Lung (tissue), 12 donors: ENCODE measurements around the gene OSTN. TPM values are rescaled to one million over a fixed set of nuclear protein-coding genes. Genes with fewer than 3 reads are reported as not detected.

ENCODE experiments used
- ATAC-seq: fragments of 200-7000 bp; cut with Tn5 transposase; one replicate; pipeline ENCODE4 v1.9.1; 2020; ENCODE audit warnings: moderate number of reproducible peaks; ENCODE audit not compliant: insufficient read depth, low FRiP score
- DNase-seq, 3 donors: peaks; one replicate each; pipeline ENCODE4 v3.0.0-alpha.2; 2013 to 2017
- H3K27ac ChIP-seq, 2 donors: one replicate each; pipeline ENCODE4 v1.5.1; 2013; ENCODE audit warnings: mild to moderate bottlenecking in 2 of 2, moderate library complexity in 2 of 2, control low read depth in 1 of 2, inconsistent platforms in 1 of 2, low read depth in 1 of 2, low read length in 1 of 2
- H3K27me3 ChIP-seq, 3 donors: one replicate each; pipeline ENCODE4 v1.5.1; 2013; ENCODE audit warnings: low read length in 2 of 3; ENCODE audit not compliant: control insufficient read depth in 3 of 3, insufficient read depth in 3 of 3
- H3K36me3 ChIP-seq, 4 donors: one replicate each; pipeline ENCODE4 v1.5.1; 2013; ENCODE audit warnings: low read length in 4 of 4, mild to moderate bottlenecking in 1 of 4, moderate library complexity in 1 of 4; ENCODE audit not compliant: control insufficient read depth in 4 of 4, insufficient read depth in 4 of 4
- H3K4me1 ChIP-seq, 5 donors: one replicate each; pipeline ENCODE4 v1.5.1; 2013; ENCODE audit warnings: low read length in 5 of 5, mild to moderate bottlenecking in 2 of 5, moderate library complexity in 1 of 5; ENCODE audit not compliant: control insufficient read depth in 5 of 5, insufficient read depth in 5 of 5
- H3K4me3 ChIP-seq: one replicate; pipeline ENCODE4 v1.5.1; 2013; ENCODE audit warnings: mild to moderate bottlenecking, control low read depth, moderate library complexity
- H3K9ac ChIP-seq, 2 donors: one replicate each; pipeline ENCODE4 v1.5.1; 2013; ENCODE audit warnings: low read length in 2 of 2, control low read depth in 1 of 2; ENCODE audit not compliant: insufficient read depth in 1 of 2
- H3K9me3 ChIP-seq, 4 donors: one replicate each; pipeline ENCODE4 v1.5.1; 2013; ENCODE audit warnings: low read length in 3 of 4, mild to moderate bottlenecking in 1 of 4, moderate library complexity in 1 of 4; ENCODE audit not compliant: control insufficient read depth in 4 of 4, insufficient read depth in 3 of 4
- WGBS, 2 donors: extraction: QIAGEN DNeasy Blood & Tissue Kit; methylation state at CpG; one replicate each; pipeline ENCODE4 v1.1.7; 2013; 5-methylcytosine and 5-hydroxymethylcytosine counted together
- polyA plus RNA-seq, 2 donors: library from polyadenylated mRNA; stranded (reverse); fragments of 200-250 nt; gene quantifications; one replicate each; pipeline ENCODE4 v1.2.1, GENCODE V29; 2013
- total RNA-seq, 2 donors: library from RNA; depleted of rRNA in 1 of 2; stranded (reverse); fragments of >200 nt in 1 of 2; gene quantifications; one replicate each; pipeline ENCODE4 v1.2.1, GENCODE V29; 2014 to 2021
- TF ChIP-seq, protein P1 (sequence below): IDR thresholded peaks from 2 replicates; pipeline ENCODE4 v1.5.1; 2012; ENCODE audit warnings: mild to moderate bottlenecking; ENCODE audit errors: control extremely low read depth, extremely low read depth
- donor health status: control.
- donor health status: control.
- donor health status: Bipolar disorder and iron deficiency.
- donor health status: healthy.
- donor health status: DM: yes; HTN: yes; CAD: no.

OSTN gene
- total and polyA plus RNA-seq, 4 donors: not detected

- TF ChIP-seq, protein P1, sequence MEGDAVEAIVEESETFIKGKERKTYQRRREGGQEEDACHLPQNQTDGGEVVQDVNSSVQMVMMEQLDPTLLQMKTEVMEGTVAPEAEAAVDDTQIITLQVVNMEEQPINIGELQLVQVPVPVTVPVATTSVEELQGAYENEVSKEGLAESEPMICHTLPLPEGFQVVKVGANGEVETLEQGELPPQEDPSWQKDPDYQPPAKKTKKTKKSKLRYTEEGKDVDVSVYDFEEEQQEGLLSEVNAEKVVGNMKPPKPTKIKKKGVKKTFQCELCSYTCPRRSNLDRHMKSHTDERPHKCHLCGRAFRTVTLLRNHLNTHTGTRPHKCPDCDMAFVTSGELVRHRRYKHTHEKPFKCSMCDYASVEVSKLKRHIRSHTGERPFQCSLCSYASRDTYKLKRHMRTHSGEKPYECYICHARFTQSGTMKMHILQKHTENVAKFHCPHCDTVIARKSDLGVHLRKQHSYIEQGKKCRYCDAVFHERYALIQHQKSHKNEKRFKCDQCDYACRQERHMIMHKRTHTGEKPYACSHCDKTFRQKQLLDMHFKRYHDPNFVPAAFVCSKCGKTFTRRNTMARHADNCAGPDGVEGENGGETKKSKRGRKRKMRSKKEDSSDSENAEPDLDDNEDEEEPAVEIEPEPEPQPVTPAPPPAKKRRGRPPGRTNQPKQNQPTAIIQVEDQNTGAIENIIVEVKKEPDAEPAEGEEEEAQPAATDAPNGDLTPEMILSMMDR: no peak
Observed at GRCh38 chr3:191227541-191227940, 28.5 kb downstream of the OSTN start.

DNA sequence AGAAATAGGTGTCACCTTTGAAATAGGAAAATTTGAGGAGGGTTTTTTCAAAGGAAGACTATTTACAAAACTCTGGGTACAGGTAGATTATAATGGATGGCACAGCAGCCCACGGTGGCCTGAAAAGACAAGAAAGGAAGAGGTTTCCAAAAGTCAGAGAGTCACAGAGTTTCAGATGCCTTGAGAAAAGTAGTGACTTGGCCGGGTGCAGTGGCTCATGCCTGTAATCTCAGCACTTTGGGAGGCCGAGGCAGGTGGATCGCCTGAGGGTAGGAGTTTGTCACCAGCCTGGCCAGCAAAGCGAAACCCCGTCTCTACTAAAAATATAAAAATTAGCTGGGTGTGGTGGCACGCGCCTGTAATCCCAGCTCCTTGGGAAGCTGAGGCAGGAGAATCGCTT lies 35.2 kb downstream of the OSTN start:
- TF ChIP-seq, protein P1: no peak
- Histone ChIP-seq H3K27ac (no peak overlapping the region), H3K9me3 (no peaks in the 10 kb centered on the region), H3K4me1 (peaks cover 0 to 15% (median 6%) of the 10 kb centered on the region in 5 donors), H3K36me3 (no peaks in the 10 kb centered on the region), H3K9ac (no peak overlapping the region), H3K27me3 (no peaks in the 10 kb centered on the region), H3K4me3 (no peak overlapping the region)
- WGBS, 2 donors: 95 to 96% methylated on average over 9 of the region's 9 CpGs
- no peak for DNase-seq
- ATAC-seq: no peak

More at GRCh38 chr3:191227541-191227940, 28.5 kb downstream of the OSTN start:
- WGBS, 2 donors: 82% methylated on average over 5 of the region's 5 CpGs
- Histone ChIP-seq H3K4me3 (no peak overlapping the region), H3K27ac (no peak overlapping the region), H3K9ac (no peak overlapping the region), H3K27me3 (no peaks in the 10 kb centered on the region), H3K36me3 (no peaks in the 10 kb centered on the region), H3K4me1 (no peaks in the 10 kb centered on the region), H3K9me3 (no peaks in the 10 kb centered on the region)
- no peak for DNase-seq
- no peak for ATAC-seq

DNA sequence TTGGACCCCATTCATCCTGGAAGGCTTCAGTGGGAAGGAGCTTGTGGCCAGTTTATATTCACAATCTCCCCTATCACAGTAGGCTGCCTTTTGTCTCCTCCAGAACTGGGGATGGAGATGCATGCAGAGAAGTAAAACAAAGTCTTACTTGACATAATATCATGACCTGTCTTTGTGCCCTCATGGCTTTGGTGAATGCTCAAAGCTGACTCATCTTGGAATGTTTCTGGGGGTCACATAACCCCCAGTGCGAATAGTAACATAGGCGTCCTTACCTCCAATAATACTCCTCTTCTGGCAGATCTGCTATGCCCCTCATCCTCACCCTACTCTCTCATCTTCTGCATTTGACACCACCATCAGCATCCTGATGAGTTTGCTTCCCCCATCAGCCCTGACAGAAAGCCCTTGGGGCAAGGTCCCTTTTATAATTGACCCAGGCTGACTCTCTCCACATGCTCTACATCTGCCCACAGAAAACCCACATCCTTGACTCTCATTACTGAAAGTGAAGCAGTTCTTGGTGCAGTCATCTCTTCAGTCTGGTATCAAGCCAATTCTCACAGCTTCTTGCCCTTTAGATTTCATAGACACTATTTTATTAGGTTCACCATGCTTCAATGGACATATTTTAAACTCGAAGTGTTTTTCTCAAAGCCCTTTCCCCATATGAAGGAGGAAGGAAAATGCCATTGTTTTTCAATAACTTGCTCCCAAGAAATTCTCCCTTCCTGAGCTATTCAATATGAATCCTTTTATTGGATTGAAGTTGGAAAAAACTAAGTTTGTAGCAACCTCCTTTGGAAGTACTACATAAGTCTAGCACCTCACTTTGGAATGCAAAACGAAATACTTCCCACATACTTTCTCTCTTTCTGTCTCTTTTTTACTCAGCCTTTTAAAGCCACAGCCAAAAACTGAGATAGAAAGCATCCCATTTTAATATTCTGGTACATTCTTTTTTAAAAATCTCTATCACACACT lies 36.6 kb downstream of the OSTN start:
- H3K9ac ChIP-seq: no peak overlapping the region
- no peak overlapping the region for H3K27ac ChIP-seq
- no peaks in the 10 kb centered on the region for H3K36me3 ChIP-seq
- no peaks in the 10 kb centered on the region for H3K27me3 ChIP-seq
- DNase-seq (no peak), ATAC-seq (no peak)
- TF ChIP-seq, protein P1: no peak
- no peaks in the 10 kb centered on the region for H3K9me3 ChIP-seq
- H3K4me3 ChIP-seq: no peak overlapping the region
- 58 to 84% methylated on average over 4 of the region's 4 CpGs for WGBS, 2 donors
- H3K4me1 ChIP-seq: peaks cover 0 to 15% (median 6%) of the 10 kb centered on the region in 5 donors
